Raji (cell line): ENCODE measurements around the gene PAF1.

Experiments used
- POLR2A ChIP-seq: IDR thresholded peaks from 2 replicates; pipeline ENCODE4 v1.6.1; 2011; ENCODE audit warnings: low read depth, low read length, control low read depth; ENCODE audit not compliant: insufficient read depth

The PAF1 gene

DNA sequence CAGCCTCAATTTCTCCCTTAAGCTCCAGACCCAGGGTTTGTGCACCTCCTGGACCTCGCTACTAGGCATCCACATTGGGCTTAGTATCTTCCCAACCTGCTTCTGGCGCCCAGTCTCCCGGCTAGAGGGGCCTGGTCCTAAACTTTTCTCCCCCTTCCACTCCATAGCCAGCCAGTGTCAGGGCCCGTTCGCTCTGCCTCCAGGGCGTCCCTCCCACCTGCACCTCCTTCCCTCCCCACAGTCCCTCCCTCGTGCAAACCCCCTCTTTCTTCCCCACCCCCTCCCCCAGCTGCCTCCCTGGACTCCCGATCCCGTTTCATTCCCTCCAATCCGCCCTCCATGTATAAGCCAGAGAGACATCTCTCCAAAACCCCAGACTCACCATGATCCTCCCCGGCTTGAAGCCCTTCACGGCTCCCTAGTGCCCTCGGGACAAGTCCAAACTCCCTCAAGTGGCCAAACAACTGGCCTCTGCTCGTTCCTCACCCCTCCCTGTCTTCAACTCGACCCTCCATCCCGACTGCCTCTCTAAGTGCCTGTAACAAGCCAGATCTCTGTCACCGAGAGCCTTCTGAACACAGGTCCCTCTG, 49.7 kb downstream of the PAF1 start:
- TF ChIP-seq POLR2A: no peak

DNA sequence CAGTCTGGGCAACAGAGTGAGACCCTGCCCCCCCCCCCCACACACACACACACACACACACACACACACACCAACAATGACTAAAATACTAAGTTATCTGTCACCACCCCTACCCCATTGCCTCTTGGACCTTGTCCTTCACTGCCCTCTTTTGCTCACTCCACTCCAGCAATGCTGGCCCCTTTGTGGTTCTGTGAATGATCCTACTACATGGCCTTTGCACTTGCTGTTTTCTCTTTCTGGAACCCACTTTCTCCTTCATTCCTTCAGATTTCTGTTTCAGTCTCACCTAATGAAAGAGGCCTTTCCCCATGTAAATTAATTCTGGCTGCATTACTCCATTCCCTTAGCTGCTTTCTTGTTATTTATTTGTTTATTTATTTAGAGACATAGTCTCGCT, 51.2 kb downstream of the PAF1 start:
- no peak for TF ChIP-seq POLR2A

DNA sequence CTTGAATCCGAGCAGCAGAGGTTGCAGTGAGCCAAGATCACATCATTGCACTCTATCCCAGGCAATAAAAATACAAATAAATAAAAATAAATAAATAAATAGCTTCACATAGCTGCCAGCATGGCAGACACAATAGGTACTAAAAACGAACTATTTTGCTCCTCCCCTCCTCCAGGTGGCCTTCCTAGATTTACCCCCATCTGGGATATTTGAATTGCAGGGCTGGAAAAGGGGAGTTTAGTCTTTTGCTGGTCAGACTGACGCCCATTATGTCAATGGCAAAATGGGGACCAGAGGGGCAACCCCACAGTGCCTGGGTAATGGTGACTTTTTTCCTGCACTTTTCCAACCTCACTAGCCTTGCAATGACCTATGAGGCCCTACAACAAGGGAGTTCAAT, 54.4 kb downstream of the PAF1 start:
- TF ChIP-seq POLR2A: no peak
